ENCODE data around the gene PRR23E.

Gene PRR23E

GRCh38 chr3:127221446-127222035 lies 28.6 kb downstream of the PRR23E start:
- DNase-seq (ENCODE audit: low read depth, low spot score): no peak
- TF ChIP-seq CTCF (IDR thresholded peaks at IDR 0.05; ENCODE audit: low read depth, low read length): no peak
- H3K4me3 ChIP-seq (ENCODE audit: low read depth, low read length): no peak overlapping the region
- in situ Hi-C loops (cut with HindIII; ENCODE audit: low sequenced_read_pairs): no loop called here

GRCh38 chr3:127222163-127222562 lies 29.2 kb downstream of the PRR23E start:
- in situ Hi-C loops (cut with HindIII; ENCODE audit: low sequenced_read_pairs): no loop called here
- TF ChIP-seq CTCF (IDR thresholded peaks at IDR 0.05; ENCODE audit: low read depth, low read length): no peak
- H3K4me3 ChIP-seq (ENCODE audit: low read depth, low read length): no peak overlapping the region
- DNase-seq (ENCODE audit: low read depth, low spot score): no peak

- no peak for TF ChIP-seq CTCF (IDR thresholded peaks at IDR 0.05; ENCODE audit: low read depth, low read length)
- in situ Hi-C loops (cut with HindIII; ENCODE audit: low sequenced_read_pairs): no loop called here
- no peak for DNase-seq (ENCODE audit: low read depth, low spot score)
- H3K4me3 ChIP-seq (ENCODE audit: low read depth, low read length): no peak overlapping the region
Observed at GRCh38 chr3:127222664-127223063, 29.7 kb downstream of the PRR23E start.

- TF ChIP-seq CTCF (IDR thresholded peaks at IDR 0.05; ENCODE audit: low read depth, low read length): no peak
- H3K4me3 ChIP-seq (ENCODE audit: low read depth, low read length): no peak overlapping the region
- DNase-seq (ENCODE audit: low read depth, low spot score): no peak
- in situ Hi-C loops (cut with HindIII; ENCODE audit: low sequenced_read_pairs): no loop called here
Observed at GRCh38 chr3:127224118-127224517, 31.2 kb downstream of the PRR23E start.

- no peak for TF ChIP-seq CTCF (IDR thresholded peaks at IDR 0.05; ENCODE audit: low read depth, low read length)
- no peak overlapping the region for H3K4me3 ChIP-seq (ENCODE audit: low read depth, low read length)
- in situ Hi-C loops (cut with HindIII; ENCODE audit: low sequenced_read_pairs): no loop called here
- no peak for DNase-seq (ENCODE audit: low read depth, low spot score)
Observed at GRCh38 chr3:127226457-127226856, 33.5 kb downstream of the PRR23E start.

- in situ Hi-C loops (cut with HindIII; ENCODE audit: low sequenced_read_pairs): no loop called here
- no peak for TF ChIP-seq CTCF (IDR thresholded peaks at IDR 0.05; ENCODE audit: low read depth, low read length)
- no peak overlapping the region for H3K4me3 ChIP-seq (ENCODE audit: low read depth, low read length)
- DNase-seq (ENCODE audit: low read depth, low spot score): no peak
Observed at GRCh38 chr3:127226946-127227842, 34.3 kb downstream of the PRR23E start.

All from astrocyte of the spinal cord (primary cell).